Middle frontal gyrus (tissue), 1 donor: ENCODE results near the gene OR8A1.
"Not testable (repeated sequence)": the region's sequence is repeated elsewhere in the genome, so short reads cannot be mapped to it uniquely, and the experiment has no call there.

Source experiments
- DNase-seq: peaks from one replicate; pipeline ENCODE4 v3.0.0-alpha.2; 2015; ENCODE audit warnings: low spot score; ENCODE audit errors: extremely low spot score

OR8A1 gene

GRCh38 chr11:124592627-124593026, 22.8 kb downstream of the OR8A1 start:
- DNase-seq, result no peak

GRCh38 chr11:124595302-124595701, 25.5 kb downstream of the OR8A1 start:
- DNase-seq, result no peak

- DNase-seq, result no peak
Measured at GRCh38 chr11:124597626-124598025, 27.8 kb downstream of the OR8A1 start.

- DNase-seq, result no peak
Measured at GRCh38 chr11:124600621-124601320, 31.0 kb downstream of the OR8A1 start.

- no peak for DNase-seq
Measured at GRCh38 chr11:124602193-124602592, 32.4 kb downstream of the OR8A1 start.

- not testable (repeated sequence) for DNase-seq
Measured at GRCh38 chr11:124602723-124603122, 32.9 kb downstream of the OR8A1 start.

GRCh38 chr11:124605719-124606118, 35.9 kb downstream of the OR8A1 start:
- no peak for DNase-seq

- no peak for DNase-seq
Measured at GRCh38 chr11:124608147-124608546, 38.4 kb downstream of the OR8A1 start.

- no peak for DNase-seq
Measured at GRCh38 chr11:124610295-124610694, 40.5 kb downstream of the OR8A1 start.

- DNase-seq, result no peak
Measured at GRCh38 chr11:124611064-124611463, 41.3 kb downstream of the OR8A1 start, which contains the start of gene PANX3. PANX3 (plus strand) TSS chr11:124611428; CDS start chr11:124611557, 129 bp downstream.

GRCh38 chr11:124612045-124612444, 42.2 kb downstream of the OR8A1 start:
- no peak for DNase-seq

GRCh38 chr11:124612567-124613246, 42.9 kb downstream of the OR8A1 start:
- no peak for DNase-seq

GRCh38 chr11:124618863-124619262, 49.1 kb downstream of the OR8A1 start:
- no peak for DNase-seq
